Testis (tissue), 2 donors: ENCODE results near the gene GNAO1.

Experiments used
- CTCF ChIP-seq, 3 experiments: fragments of 450-650 bp in 2 of 3; fragments of 200-600 bp in 1 of 3; sonication (generic) in 1 of 3; IDR thresholded peaks; one replicate each; pipeline ENCODE4 v1.5.1; 2016 to 2019; ENCODE audit warnings: antibody characterized with exemption in 3 of 3, mild to moderate bottlenecking in 2 of 3, moderate library complexity in 1 of 3
- POLR2A ChIP-seq: fragments of 450-650 bp; IDR thresholded peaks from one replicate; pipeline ENCODE4 v1.6.1; 2017; ENCODE audit warnings: antibody characterized with exemption, mild to moderate bottlenecking, moderate library complexity

DNA sequence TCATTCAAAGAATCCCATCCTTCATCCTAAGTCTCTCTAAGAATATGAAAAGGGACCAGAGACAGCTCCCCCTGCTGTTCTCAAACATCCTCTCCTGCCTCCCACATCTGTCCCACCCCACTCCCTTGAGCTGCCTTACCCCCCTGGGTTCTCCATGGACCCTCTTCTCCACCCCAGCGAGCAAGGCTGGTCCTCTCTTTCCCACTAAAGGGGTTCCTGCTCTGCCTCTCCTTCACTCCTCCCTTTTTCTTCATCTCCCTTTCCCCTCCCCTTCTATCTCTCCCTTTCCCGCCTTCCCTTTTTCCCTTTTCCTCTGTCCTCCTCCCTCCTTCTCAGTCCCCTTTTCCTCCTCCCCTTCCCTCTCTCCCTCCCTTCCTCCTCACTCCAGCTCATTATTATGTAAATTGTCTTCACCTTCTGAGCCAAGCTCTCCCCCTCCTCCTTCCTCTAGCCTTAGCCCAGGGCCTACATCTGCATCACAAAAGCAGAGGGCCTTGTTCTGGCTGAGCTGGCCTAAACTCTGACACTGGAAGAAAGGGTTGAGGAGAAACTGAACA, 90.0 kb downstream of the GNAO1 start:
- TF ChIP-seq CTCF (IDR thresholded peaks at IDR 0.05) (no peak), POLR2A (no peak)
